Measurements from ENCODE around the gene DCAF7. TPM values are rescaled to one million over a fixed set of nuclear protein-coding genes. Genes with fewer than 3 reads are reported as not detected.

The DCAF7 gene
- polyA plus RNA-seq, 1 of the 3 experiments (the other 2 are of a cell fraction), result 63.5 TPM

DNA sequence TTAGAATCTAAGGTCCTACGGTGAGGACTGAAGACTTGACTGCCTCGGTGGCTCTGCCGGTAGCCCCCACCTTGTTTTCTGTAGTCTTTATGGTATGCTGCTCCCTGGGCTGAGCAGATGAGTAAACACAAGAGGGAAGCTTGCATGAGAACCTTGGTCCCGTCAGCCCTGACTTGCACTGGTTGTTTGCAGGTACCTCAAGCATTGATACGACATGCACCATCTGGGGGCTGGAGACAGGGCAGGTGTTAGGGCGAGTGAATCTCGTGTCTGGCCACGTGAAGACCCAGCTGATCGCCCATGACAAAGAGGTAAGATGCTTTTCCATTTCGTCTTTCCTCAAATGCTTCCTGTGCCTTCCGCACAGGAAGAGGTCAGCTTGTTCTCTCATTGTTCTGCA lies 29.4 kb downstream of the DCAF7 start:
- Histone ChIP-seq H3K27ac (ENCODE audit: low read depth in 2 of 2, low read length in 1 of 2) (no peak overlapping the region), H3K4me3 (ENCODE audit: low read depth in 2 of 2, low read length in 1 of 2) (no peak overlapping the region), H3F3A (replicated peaks; ENCODE audit: insufficient read depth) (no peaks in the 10 kb centered on the region), H3K36me3 (replicated peaks in 1 of 2; ENCODE audit: control insufficient read depth in 1 of 2, insufficient read depth in 2 of 2, low read length in 1 of 2) (peaks cover 44 to 48% of the 10 kb centered on the region in 2 experiments), H3K79me2 (ENCODE audit: insufficient read depth) (peaks cover 78% of the 10 kb centered on the region), H3K4me1 (ENCODE audit: control insufficient read depth in 1 of 2, insufficient read depth in 2 of 2, low read depth in 1 of 2, low read length in 1 of 2) (no peaks in the 10 kb centered on the region; a peak in 1 of 4 replicates), H2AFZ (ENCODE audit: low read depth) (no peak overlapping the region), H3K27me3 (ENCODE audit: insufficient read depth) (no peaks in the 10 kb centered on the region), H3K9me2 (no peaks in the 10 kb centered on the region), H3K9me3 (no peaks in the 10 kb centered on the region), H3K4me2 (no peak overlapping the region), H3K9ac (no peak overlapping the region), H4K20me1 (ENCODE audit: insufficient read depth) (peaks cover 49% of the 10 kb centered on the region)
- ChIA-PET CTCF (interaction anchor here (1.2 to 7.3 kb wide), 6 partner anchors 11 to 155 kb away, joined by 4 to 41 read pairs (median 4); no protein-coding TSS in a partner anchor), POLR2A (no interaction called here)
- TF ChIP-seq, protein P1, sequence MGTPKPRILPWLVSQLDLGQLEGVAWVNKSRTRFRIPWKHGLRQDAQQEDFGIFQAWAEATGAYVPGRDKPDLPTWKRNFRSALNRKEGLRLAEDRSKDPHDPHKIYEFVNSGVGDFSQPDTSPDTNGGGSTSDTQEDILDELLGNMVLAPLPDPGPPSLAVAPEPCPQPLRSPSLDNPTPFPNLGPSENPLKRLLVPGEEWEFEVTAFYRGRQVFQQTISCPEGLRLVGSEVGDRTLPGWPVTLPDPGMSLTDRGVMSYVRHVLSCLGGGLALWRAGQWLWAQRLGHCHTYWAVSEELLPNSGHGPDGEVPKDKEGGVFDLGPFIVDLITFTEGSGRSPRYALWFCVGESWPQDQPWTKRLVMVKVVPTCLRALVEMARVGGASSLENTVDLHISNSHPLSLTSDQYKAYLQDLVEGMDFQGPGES (IDR thresholded peaks at IDR 0.05; ENCODE audit: low read depth, low read length), result no peak
- no peak for DNase-seq
- 94% methylated on average over 11 of the region's 11 CpGs for WGBS (ENCODE audit: low lambda C conversion rate)

DNA sequence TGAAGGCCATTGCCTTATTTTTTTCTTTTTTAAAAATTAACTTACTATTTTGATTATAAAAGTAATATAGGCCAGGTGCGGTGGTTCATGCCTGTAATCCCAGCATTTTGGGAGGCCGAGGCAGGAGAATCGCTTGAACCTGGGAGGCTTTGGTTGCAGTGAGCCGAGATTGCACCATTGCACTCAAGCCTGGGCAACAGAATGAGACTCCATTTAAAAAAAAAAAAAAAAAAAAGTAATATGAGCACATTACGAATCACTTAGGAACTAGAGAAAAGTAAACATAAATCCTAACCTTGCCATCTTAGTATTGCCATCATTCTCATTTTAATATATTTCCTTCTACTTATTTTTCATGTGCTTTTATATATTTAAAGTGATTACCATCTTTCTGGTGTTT lies 37.5 kb downstream of the DCAF7 start:
- H3K4me1 ChIP-seq (ENCODE audit: control insufficient read depth in 1 of 2, insufficient read depth in 2 of 2, low read depth in 1 of 2, low read length in 1 of 2), result no peaks in the 10 kb centered on the region
- H3K27ac ChIP-seq (ENCODE audit: low read depth in 2 of 2, low read length in 1 of 2), result no peak overlapping the region
- no peaks in the 10 kb centered on the region for H3K9me3 ChIP-seq
- no peak overlapping the region for H3K4me2 ChIP-seq
- peaks cover 8% of the 10 kb centered on the region for H3F3A ChIP-seq (replicated peaks; ENCODE audit: insufficient read depth)
- TF ChIP-seq EZH2phosphoT487 (IDR thresholded peaks at IDR 0.05; ENCODE audit: borderline replicate concordance, low read depth), result no peak
- TF ChIP-seq, protein P2, sequence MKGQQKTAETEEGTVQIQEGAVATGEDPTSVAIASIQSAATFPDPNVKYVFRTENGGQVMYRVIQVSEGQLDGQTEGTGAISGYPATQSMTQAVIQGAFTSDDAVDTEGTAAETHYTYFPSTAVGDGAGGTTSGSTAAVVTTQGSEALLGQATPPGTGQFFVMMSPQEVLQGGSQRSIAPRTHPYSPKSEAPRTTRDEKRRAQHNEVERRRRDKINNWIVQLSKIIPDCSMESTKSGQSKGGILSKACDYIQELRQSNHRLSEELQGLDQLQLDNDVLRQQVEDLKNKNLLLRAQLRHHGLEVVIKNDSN (IDR thresholded peaks at IDR 0.05; ENCODE audit: borderline replicate concordance, low read depth), result no peak
- TF ChIP-seq ELF1 (IDR thresholded peaks at IDR 0.05), result no peak
- no peak for TF ChIP-seq RCOR1 (IDR thresholded peaks at IDR 0.05; ENCODE audit: low read length)
- TF ChIP-seq TCF12 (IDR thresholded peaks at IDR 0.05), result no peak
- TF ChIP-seq, protein P3, sequence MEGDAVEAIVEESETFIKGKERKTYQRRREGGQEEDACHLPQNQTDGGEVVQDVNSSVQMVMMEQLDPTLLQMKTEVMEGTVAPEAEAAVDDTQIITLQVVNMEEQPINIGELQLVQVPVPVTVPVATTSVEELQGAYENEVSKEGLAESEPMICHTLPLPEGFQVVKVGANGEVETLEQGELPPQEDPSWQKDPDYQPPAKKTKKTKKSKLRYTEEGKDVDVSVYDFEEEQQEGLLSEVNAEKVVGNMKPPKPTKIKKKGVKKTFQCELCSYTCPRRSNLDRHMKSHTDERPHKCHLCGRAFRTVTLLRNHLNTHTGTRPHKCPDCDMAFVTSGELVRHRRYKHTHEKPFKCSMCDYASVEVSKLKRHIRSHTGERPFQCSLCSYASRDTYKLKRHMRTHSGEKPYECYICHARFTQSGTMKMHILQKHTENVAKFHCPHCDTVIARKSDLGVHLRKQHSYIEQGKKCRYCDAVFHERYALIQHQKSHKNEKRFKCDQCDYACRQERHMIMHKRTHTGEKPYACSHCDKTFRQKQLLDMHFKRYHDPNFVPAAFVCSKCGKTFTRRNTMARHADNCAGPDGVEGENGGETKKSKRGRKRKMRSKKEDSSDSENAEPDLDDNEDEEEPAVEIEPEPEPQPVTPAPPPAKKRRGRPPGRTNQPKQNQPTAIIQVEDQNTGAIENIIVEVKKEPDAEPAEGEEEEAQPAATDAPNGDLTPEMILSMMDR (IDR thresholded peaks at IDR 0.05), result no peak
- no peak for TF ChIP-seq FOSL2 (IDR thresholded peaks at IDR 0.05; ENCODE audit: borderline replicate concordance, low read depth)
- H3K27me3 ChIP-seq (ENCODE audit: insufficient read depth), result no peaks in the 10 kb centered on the region
- no peak overlapping the region for H2AFZ ChIP-seq (ENCODE audit: low read depth)
- ChIA-PET POLR2A (no interaction called here), CTCF (interaction anchor here (1.4 to 2.0 kb wide), 2 partner anchors 13 to 25 kb away, joined by 4 to 5 read pairs; no protein-coding TSS in a partner anchor)
- no peaks in the 10 kb centered on the region for H4K20me1 ChIP-seq (ENCODE audit: insufficient read depth)
- WGBS (ENCODE audit: low lambda C conversion rate), result 95% methylated on average over 5 of the region's 5 CpGs
- H3K9me2 ChIP-seq, result no peaks in the 10 kb centered on the region
- no peak overlapping the region for H3K9ac ChIP-seq
- H3K79me2 ChIP-seq (ENCODE audit: insufficient read depth), result peaks cover 11% of the 10 kb centered on the region; the same call in 1 of the 2 replicates
- H3K36me3 ChIP-seq (replicated peaks in 1 of 2; ENCODE audit: control insufficient read depth in 1 of 2, insufficient read depth in 2 of 2, low read length in 1 of 2), result peaks cover 70% of the 10 kb centered on the region in 2 experiments
- H3K4me3 ChIP-seq (ENCODE audit: low read depth in 2 of 2, low read length in 1 of 2), result no peak overlapping the region
- no peak for DNase-seq

All from SK-N-SH (cell line).